SJCRH30 (cell line): ENCODE measurements around the gene KIF11. TPM values are rescaled to one million over a fixed set of nuclear protein-coding genes. Genes with fewer than 3 reads are reported as not detected.
"Not testable (repeated sequence)": the region's sequence is repeated elsewhere in the genome, so short reads cannot be mapped to it uniquely, and the experiment has no call there.

Experiments
- DNase-seq, 2 experiments: peaks; one replicate each; pipeline ENCODE4 v3.0.0-alpha.2; 2015 to 2020
- H3K27ac ChIP-seq: fragments of 250-450 bp; sonication (Bioruptor Pico); 2 replicates; pipeline ENCODE4 v1.5.1; 2020; ENCODE audit warnings: mild to moderate bottlenecking, moderate library complexity
- H3K27me3 ChIP-seq: fragments of 250-450 bp; sonication (Bioruptor Pico); 2 replicates; pipeline ENCODE4 v1.5.1; 2020; ENCODE audit warnings: mild to moderate bottlenecking, moderate library complexity
- H3K36me3 ChIP-seq: fragments of 250-450 bp; sonication (Bioruptor Pico); 2 replicates; pipeline ENCODE4 v1.5.1; 2020; ENCODE audit warnings: mild to moderate bottlenecking, moderate library complexity
- H3K4me1 ChIP-seq: fragments of 250-450 bp; sonication (Bioruptor Pico); 2 replicates; pipeline ENCODE4 v1.5.1; 2020; ENCODE audit warnings: mild to moderate bottlenecking, moderate library complexity
- H3K4me3 ChIP-seq: fragments of 250-450 bp; sonication (Bioruptor Pico); 2 replicates; pipeline ENCODE4 v1.5.1; 2020; ENCODE audit warnings: mild to moderate bottlenecking, moderate library complexity
- H3K9me3 ChIP-seq: fragments of 250-450 bp; sonication (Bioruptor Pico); replicated peaks from 2 replicates; pipeline ENCODE4 v1.5.1; 2020; ENCODE audit warnings: mild to moderate bottlenecking, moderate library complexity
- total RNA-seq: library from RNA; depleted of rRNA; stranded (reverse); fragments of >200 nt; shearing (Covaris generic); gene quantifications from 2 replicates; pipeline ENCODE4 v1.2.3, GENCODE V29; 2014

The KIF11 gene
- total RNA-seq, 1 experiment from 2014 or later: 70.5 TPM

- Histone ChIP-seq H3K27me3 (no peaks in the 10 kb centered on the region), H3K4me3 (no peak overlapping the region), H3K27ac (no peak overlapping the region), H3K9me3 (no peaks in the 10 kb centered on the region), H3K36me3 (peaks cover 62% of the 10 kb centered on the region), H3K4me1 (no peaks in the 10 kb centered on the region)
- DNase-seq: no peak
Observed at GRCh38 chr10:92627845-92628480, 35.0 kb downstream of the KIF11 start.

DNA sequence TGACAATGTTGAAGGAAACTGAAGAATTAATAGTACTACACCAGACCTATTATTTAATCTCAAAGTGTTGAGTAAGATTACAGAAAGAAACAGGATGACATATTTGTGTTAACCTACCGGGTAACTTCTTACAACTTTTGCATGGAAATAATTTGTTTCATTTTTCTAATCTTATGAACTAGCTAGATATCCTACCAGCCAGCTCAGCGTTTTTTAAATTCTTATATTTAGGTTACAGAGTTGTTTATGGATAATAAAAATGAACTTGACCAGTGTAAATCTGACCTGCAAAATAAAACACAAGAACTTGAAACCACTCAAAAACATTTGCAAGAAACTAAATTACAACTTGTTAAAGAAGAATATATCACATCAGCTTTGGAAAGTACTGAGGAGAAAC is 37.0 kb downstream of the KIF11 start:
- Histone ChIP-seq H3K36me3 (peaks cover 53% of the 10 kb centered on the region), H3K4me3 (no peak overlapping the region), H3K27me3 (no peaks in the 10 kb centered on the region), H3K9me3 (no peaks in the 10 kb centered on the region), H3K27ac (no peak overlapping the region), H3K4me1 (no peaks in the 10 kb centered on the region)
- no peak for DNase-seq

- H3K27me3 ChIP-seq: no peaks in the 10 kb centered on the region
- DNase-seq: no peak
Observed at GRCh38 chr10:92638037-92638436, 45.1 kb downstream of the KIF11 start.

GRCh38 chr10:92640107-92640506 is 47.2 kb downstream of the KIF11 start:
- H3K9me3 ChIP-seq: no peaks in the 10 kb centered on the region
- DNase-seq: no peak
- no peaks in the 10 kb centered on the region for H3K27me3 ChIP-seq
- no peak overlapping the region for H3K27ac ChIP-seq
- peaks cover 74% of the 10 kb centered on the region for H3K36me3 ChIP-seq
- no peak overlapping the region for H3K4me3 ChIP-seq
- no peaks in the 10 kb centered on the region for H3K4me1 ChIP-seq

More at GRCh38 chr10:92638037-92638436, 45.1 kb downstream of the KIF11 start:
- no peak overlapping the region for H3K27ac ChIP-seq
- H3K9me3 ChIP-seq: no peaks in the 10 kb centered on the region
- no peaks in the 10 kb centered on the region for H3K4me1 ChIP-seq
- H3K4me3 ChIP-seq: no peak overlapping the region
- peaks cover 68% of the 10 kb centered on the region for H3K36me3 ChIP-seq

DNA sequence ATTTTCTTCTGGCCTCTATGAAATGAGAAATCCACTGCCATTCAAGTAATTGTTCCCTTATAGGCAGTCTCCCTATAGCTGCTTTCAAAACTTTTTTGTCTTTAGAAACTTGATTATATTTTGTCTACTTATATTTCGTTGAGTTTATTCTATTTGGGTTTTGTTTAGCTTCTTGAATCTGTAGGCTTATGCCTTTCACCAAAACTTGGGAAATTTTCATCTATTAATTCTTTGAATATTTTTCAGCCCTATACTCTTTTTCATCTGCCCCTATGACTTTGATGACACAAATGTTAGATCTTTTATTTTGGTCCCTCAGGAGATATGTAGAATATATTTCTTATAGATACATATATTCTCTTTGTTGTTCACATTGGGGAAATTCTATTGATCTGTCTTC is 48.6 kb downstream of the KIF11 start:
- DNase-seq: no peak
- Histone ChIP-seq H3K4me3 (no peak overlapping the region), H3K27ac (no peak overlapping the region), H3K4me1 (no peaks in the 10 kb centered on the region), H3K27me3 (no peaks in the 10 kb centered on the region), H3K36me3 (peaks cover 73% of the 10 kb centered on the region), H3K9me3 (no peaks in the 10 kb centered on the region)

GRCh38 chr10:92644921-92645320 is 52.0 kb downstream of the KIF11 start:
- Histone ChIP-seq H3K4me3 (no peak overlapping the region), H3K36me3 (peaks cover 79% of the 10 kb centered on the region)

GRCh38 chr10:92650864-92651263 is 57.9 kb downstream of the KIF11 start:
- not testable (repeated sequence) for DNase-seq, H3K27ac ChIP-seq, H3K4me1 ChIP-seq, H3K27me3 ChIP-seq, H3K9me3 ChIP-seq, H3K4me3 ChIP-seq
- H3K36me3 ChIP-seq: peaks cover 74% of the 10 kb centered on the region

More at GRCh38 chr10:92644921-92645320, 52.0 kb downstream of the KIF11 start:
- Histone ChIP-seq H3K27ac (no peak overlapping the region), H3K9me3 (no peaks in the 10 kb centered on the region), H3K4me1 (no peaks in the 10 kb centered on the region), H3K27me3 (no peaks in the 10 kb centered on the region)
- DNase-seq: no peak

GRCh38 chr10:92655426-92655825 is 62.5 kb downstream of the KIF11 start:
- DNase-seq: no peak
- Histone ChIP-seq H3K27ac (no peak overlapping the region), H3K4me3 (no peak overlapping the region), H3K27me3 (no peaks in the 10 kb centered on the region), H3K9me3 (no peaks in the 10 kb centered on the region), H3K4me1 (no peaks in the 10 kb centered on the region), H3K36me3 (peaks cover 34% of the 10 kb centered on the region)

DNA sequence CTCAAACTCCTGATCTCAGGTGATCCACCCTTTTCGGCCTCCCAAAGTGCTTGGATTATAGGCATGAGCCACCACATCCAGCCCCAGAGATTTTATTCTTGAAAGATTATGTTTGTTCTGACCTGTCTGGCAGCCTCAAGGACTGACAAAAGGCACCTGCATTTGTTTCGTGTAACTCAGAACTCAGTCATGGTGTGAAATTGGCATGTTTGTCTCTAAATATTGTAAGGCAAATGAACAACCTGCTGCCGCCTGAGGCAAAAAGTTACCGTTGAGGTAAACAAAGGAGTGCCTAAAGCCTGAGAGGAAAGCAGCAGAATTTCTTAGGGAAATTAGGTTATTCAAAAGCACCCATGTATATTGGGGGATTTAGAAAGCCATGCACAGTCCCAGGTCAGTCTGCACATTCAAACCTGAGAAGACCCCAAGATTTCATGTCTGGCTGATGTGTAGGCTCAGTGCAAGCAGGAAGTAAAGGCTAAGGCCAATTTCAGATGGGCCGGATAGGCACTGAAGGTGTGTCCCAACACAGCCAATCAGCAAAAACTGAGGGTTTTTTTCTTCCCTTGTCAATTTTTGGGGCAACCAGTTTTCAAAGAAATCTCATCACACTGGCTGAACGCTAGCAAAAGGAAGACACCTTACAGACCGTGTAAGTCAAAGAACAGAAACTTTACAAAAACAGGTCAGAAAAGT is 63.5 kb downstream of the KIF11 start:
- DNase-seq: no peak
- Histone ChIP-seq H3K27ac (no peak overlapping the region), H3K27me3 (no peaks in the 10 kb centered on the region)

GRCh38 chr10:92657024-92657423 is 64.1 kb downstream of the KIF11 start:
- no peaks in the 10 kb centered on the region for H3K27me3 ChIP-seq
- H3K27ac ChIP-seq: no peak overlapping the region
- no peaks in the 10 kb centered on the region for H3K9me3 ChIP-seq
- DNase-seq: no peak
- H3K4me3 ChIP-seq: no peak overlapping the region
- H3K4me1 ChIP-seq: no peaks in the 10 kb centered on the region
- peaks cover 30% of the 10 kb centered on the region for H3K36me3 ChIP-seq

More for the DNA sequence above, 63.5 kb downstream of the KIF11 start:
- Histone ChIP-seq H3K36me3 (peaks cover 30% of the 10 kb centered on the region), H3K4me1 (no peaks in the 10 kb centered on the region), H3K4me3 (no peak overlapping the region), H3K9me3 (no peaks in the 10 kb centered on the region)

- no peaks in the 10 kb centered on the region for H3K4me1 ChIP-seq
- H3K27me3 ChIP-seq: no peaks in the 10 kb centered on the region
- no peak for DNase-seq
- no peaks in the 10 kb centered on the region for H3K36me3 ChIP-seq
- no peak overlapping the region for H3K27ac ChIP-seq
- H3K9me3 ChIP-seq: peaks cover 5% of the 10 kb centered on the region; the same call in 1 of the 2 replicates
- H3K4me3 ChIP-seq: no peak overlapping the region
Observed at GRCh38 chr10:92662848-92663247, 69.9 kb downstream of the KIF11 start.

- Histone ChIP-seq H3K27ac (no peak overlapping the region), H3K4me1 (no peaks in the 10 kb centered on the region), H3K27me3 (no peaks in the 10 kb centered on the region), H3K4me3 (no peak overlapping the region), H3K9me3 (peaks cover 5% of the 10 kb centered on the region; the same call in 1 of the 2 replicates), H3K36me3 (no peaks in the 10 kb centered on the region)
- no peak for DNase-seq
Observed at GRCh38 chr10:92664322-92664721, 71.4 kb downstream of the KIF11 start.

- H3K9me3 ChIP-seq: peaks cover 5% of the 10 kb centered on the region; the same call in 1 of the 2 replicates
- no peaks in the 10 kb centered on the region for H3K4me1 ChIP-seq
- DNase-seq: no peak
- no peaks in the 10 kb centered on the region for H3K36me3 ChIP-seq
- H3K4me3 ChIP-seq: no peak overlapping the region
- no peak overlapping the region for H3K27ac ChIP-seq
- no peaks in the 10 kb centered on the region for H3K27me3 ChIP-seq
Observed at GRCh38 chr10:92667078-92667477, 74.1 kb downstream of the KIF11 start.

DNA sequence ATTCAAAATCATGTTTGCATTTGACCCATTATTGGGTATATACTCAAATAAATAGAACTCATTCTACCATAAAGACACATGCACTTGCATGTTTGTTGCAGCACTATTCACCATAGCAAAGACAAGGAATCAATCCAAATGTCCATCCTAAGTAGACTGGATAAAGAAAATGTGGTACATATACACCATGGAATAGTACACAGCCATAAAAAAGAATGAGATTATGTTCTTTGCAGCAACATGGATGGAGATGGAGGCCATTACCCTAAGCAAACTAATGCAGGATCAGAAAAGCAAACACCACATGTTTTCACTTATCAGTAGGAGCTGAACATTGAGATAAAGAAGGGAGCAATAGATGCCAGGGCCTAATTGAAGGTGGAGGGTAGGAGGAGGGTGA is 84.8 kb downstream of the KIF11 start:
- Histone ChIP-seq H3K9me3 (no peaks in the 10 kb centered on the region), H3K27me3 (no peaks in the 10 kb centered on the region)
- DNase-seq: no peak

GRCh38 chr10:92678206-92678605 is 85.3 kb downstream of the KIF11 start:
- no peaks in the 10 kb centered on the region for H3K9me3 ChIP-seq
- H3K4me3 ChIP-seq: no peak overlapping the region
- H3K36me3 ChIP-seq: no peaks in the 10 kb centered on the region
- no peaks in the 10 kb centered on the region for H3K27me3 ChIP-seq
- no peaks in the 10 kb centered on the region for H3K4me1 ChIP-seq
- no peak overlapping the region for H3K27ac ChIP-seq
- DNase-seq: no peak

More for the DNA sequence above, 84.8 kb downstream of the KIF11 start:
- Histone ChIP-seq H3K27ac (no peak overlapping the region), H3K4me3 (no peak overlapping the region), H3K4me1 (no peaks in the 10 kb centered on the region), H3K36me3 (no peaks in the 10 kb centered on the region)
